Left ventricle myocardium inferior (tissue), 1 donor: ENCODE measurements around the gene RAB15. TPM values are rescaled to one million over a fixed set of nuclear protein-coding genes. Genes with fewer than 3 reads are reported as not detected.

Experiments used
- DNase-seq: peaks from one replicate; pipeline ENCODE4 v3.0.0-alpha.2; 2020
- H3K27ac ChIP-seq: fragments of 200-600 bp; replicated peaks from 2 replicates; pipeline ENCODE4 v1.8.0; 2021
- H3K27me3 ChIP-seq: fragments of 200-600 bp; 2 replicates; pipeline ENCODE4 v1.8.0; 2021; ENCODE audit warnings: low read depth
- H3K36me3 ChIP-seq: fragments of 200-600 bp; 2 replicates; pipeline ENCODE4 v1.8.0; 2021
- H3K4me1 ChIP-seq: fragments of 200-600 bp; 2 replicates; pipeline ENCODE4 v1.8.0; 2021
- H3K4me3 ChIP-seq: fragments of 200-600 bp; 2 replicates; pipeline ENCODE4 v1.8.0; 2021; ENCODE audit warnings: mild to moderate bottlenecking, moderate library complexity
- H3K9me3 ChIP-seq: fragments of 200-600 bp; replicated peaks from 2 replicates; pipeline ENCODE4 v1.8.0; 2021
- intact Hi-C: fragments of 100-400 bp; cut with micrococcal nuclease; formaldehyde crosslinking; loops from one replicate; pipeline ENCODE4 v1.11.0; 2022
- total RNA-seq: library from RNA; stranded (reverse); fragmentation: NEBNext Ultra II Directional; extraction: Animal tissue kit (Norgen Biotek cat#: 25700); gene quantifications from one replicate; pipeline ENCODE4 v1.2.1, GENCODE V29; 2021
- TF ChIP-seq, protein P1 (sequence below): fragments of 200-600 bp; IDR thresholded peaks from 2 replicates; pipeline ENCODE4 v1.8.0; 2021; ENCODE audit warnings: antibody characterized with exemption, mild to moderate bottlenecking, borderline replicate concordance
- donor health status: DM: no; HTN: yes; CAD: no; lungs with severe emphysema.

RAB15 gene
- total RNA-seq, 1 donor from 2014 or later, result 17.1 TPM

DNA sequence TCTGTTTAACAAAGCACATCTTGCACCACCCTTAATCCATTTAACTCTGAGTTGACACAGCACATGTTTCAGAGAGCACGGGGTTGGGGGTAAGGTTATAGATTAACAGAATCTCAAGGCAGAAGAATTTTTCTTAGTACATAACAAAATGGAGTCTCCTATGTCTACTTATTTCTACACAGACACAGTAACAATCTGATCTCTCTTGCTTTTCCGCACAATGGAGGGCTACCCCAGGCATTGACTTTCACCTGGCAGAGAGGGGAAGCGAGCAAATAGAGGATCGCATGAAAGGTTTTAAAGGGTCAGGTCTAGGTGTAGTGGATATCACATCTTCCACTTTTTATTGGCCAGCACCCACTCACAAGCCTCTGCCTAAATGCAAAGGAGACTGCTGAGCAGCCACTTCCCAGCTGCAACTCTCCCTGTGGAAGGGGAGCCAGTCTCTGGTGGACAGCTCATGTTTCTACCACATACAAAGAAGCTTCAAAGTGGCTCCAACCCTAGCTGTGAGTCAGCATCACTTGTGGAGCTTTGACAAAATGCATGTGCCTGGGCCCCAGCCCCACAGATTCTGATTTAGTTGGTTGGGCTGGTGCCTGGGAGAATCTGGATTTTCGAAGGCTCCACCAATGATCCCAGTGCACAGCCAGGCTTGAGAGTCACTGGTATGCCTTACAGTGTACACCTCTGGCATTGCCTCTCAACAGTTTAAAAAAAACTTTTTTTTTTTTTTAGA lies 7.4 kb upstream of the RAB15 start:
- TF ChIP-seq, protein P1, sequence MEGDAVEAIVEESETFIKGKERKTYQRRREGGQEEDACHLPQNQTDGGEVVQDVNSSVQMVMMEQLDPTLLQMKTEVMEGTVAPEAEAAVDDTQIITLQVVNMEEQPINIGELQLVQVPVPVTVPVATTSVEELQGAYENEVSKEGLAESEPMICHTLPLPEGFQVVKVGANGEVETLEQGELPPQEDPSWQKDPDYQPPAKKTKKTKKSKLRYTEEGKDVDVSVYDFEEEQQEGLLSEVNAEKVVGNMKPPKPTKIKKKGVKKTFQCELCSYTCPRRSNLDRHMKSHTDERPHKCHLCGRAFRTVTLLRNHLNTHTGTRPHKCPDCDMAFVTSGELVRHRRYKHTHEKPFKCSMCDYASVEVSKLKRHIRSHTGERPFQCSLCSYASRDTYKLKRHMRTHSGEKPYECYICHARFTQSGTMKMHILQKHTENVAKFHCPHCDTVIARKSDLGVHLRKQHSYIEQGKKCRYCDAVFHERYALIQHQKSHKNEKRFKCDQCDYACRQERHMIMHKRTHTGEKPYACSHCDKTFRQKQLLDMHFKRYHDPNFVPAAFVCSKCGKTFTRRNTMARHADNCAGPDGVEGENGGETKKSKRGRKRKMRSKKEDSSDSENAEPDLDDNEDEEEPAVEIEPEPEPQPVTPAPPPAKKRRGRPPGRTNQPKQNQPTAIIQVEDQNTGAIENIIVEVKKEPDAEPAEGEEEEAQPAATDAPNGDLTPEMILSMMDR, result no peak
- Histone ChIP-seq H3K36me3 (no peaks in the 10 kb centered on the region), H3K27ac (no peak overlapping the region), H3K27me3 (no peaks in the 10 kb centered on the region), H3K9me3 (no peaks in the 10 kb centered on the region), H3K4me3 (no peak overlapping the region), H3K4me1 (peaks cover 3% of the 10 kb centered on the region)
- no peak for DNase-seq
- intact Hi-C loops, result no loop called here

DNA sequence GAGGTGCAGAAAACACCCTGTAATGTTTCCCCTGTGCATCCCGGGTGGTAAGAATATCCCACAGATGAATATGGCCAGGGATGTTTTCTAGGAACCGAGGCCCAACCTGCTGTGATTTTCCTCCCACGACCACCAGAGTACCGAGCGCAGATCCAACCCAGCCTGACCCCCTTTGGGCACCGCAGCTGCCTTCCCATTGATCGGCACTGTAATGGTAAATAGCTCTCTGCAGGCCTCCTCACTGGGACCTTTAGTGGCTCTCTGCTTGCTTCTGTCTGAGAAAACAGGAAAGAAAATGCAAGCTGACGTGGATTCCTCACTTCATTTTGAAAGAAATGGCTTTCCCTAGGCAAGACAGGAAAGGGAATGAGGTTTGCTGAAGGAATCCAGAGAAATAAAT lies 2.4 kb upstream of the RAB15 start:
- Histone ChIP-seq H3K4me3 (no peak overlapping the region), H3K27me3 (no peaks in the 10 kb centered on the region), H3K36me3 (no peaks in the 10 kb centered on the region), H3K9me3 (no peaks in the 10 kb centered on the region), H3K4me1 (peaks cover 19% of the 10 kb centered on the region), H3K27ac (no peak overlapping the region)
- intact Hi-C loops, result no loop called here
- no peak for DNase-seq
- TF ChIP-seq, protein P1, result no peak

- Histone ChIP-seq H3K36me3 (no peaks in the 10 kb centered on the region), H3K4me1 (peaks cover 19% of the 10 kb centered on the region), H3K9me3 (no peaks in the 10 kb centered on the region), H3K27me3 (no peaks in the 10 kb centered on the region), H3K4me3 (no peak overlapping the region), H3K27ac (no peak overlapping the region)
- TF ChIP-seq, protein P1, result no peak
- intact Hi-C loops, result no loop called here
- no peak for DNase-seq
Observed at GRCh38 chr14:64973826-64974225, 1.7 kb upstream of the RAB15 start.

DNA sequence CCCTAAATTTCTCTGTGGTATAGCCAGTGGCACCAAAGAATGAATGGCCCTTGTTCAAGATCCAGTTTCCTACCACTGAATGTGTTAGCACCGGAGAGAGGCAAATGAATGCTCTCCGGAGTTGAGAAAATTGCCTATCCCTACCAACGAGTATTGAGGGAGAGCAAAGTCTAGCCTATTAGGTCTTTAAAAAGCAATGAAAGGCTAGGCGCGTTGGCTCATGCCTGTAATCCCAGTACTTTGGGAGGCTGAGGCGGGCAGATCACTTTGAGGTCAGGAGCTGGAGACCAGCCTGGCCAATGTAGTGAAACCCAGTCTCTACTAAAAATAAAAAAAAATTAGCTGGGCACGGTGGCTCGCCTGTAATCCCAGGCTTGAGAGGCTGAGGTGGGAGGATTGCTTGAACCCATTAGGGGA lies 898 bp upstream of the RAB15 start:
- no peaks in the 10 kb centered on the region for H3K36me3 ChIP-seq
- H3K4me1 ChIP-seq, result peaks cover 19% of the 10 kb centered on the region
- no peak for DNase-seq
- TF ChIP-seq, protein P1, result no peak
- intact Hi-C loops, result no loop called here
- H3K9me3 ChIP-seq, result no peaks in the 10 kb centered on the region
- no peak overlapping the region for H3K27ac ChIP-seq
- H3K4me3 ChIP-seq, result peak overlapping the region; percentile 86
- H3K27me3 ChIP-seq, result no peaks in the 10 kb centered on the region

DNA sequence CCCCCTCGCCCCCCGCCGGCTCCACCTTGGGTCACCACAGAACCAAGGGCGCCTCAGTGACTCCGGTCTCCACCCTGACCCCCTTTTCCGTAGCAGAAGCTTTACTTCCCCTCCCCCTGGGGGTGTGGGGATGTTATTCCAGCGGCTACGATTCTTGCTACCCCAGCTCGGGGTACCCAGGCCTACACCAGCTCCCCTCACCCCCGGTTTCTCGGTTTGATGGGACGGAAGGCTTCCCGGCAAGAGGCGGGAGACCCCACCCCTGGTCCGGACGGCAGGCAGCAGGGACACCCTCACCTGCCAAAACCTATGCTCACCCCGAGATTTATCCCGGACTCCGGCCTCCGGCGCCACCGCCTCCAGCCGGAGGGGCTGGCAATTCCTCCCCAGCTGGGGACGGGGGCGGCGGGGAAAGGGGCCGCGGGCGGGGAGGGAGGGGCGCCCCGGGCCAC lies 619 bp downstream of the RAB15 start:
- H3K4me3 ChIP-seq, result peak overlapping the region; percentile 86
- peaks cover 19% of the 10 kb centered on the region for H3K4me1 ChIP-seq
- no peaks in the 10 kb centered on the region for H3K27me3 ChIP-seq
- H3K9me3 ChIP-seq, result no peaks in the 10 kb centered on the region
- H3K27ac ChIP-seq, result no peak overlapping the region
- DNase-seq, result no peak
- TF ChIP-seq, protein P1, result no peak
- intact Hi-C loops, result no loop called here
- no peaks in the 10 kb centered on the region for H3K36me3 ChIP-seq
